Mucosa of rectum (tissue), 2 donors: Measurements from ENCODE around the gene KATNBL1.

Experiments used
- H3K27ac ChIP-seq, 2 donors: one replicate each; pipeline ENCODE4 v1.7.0; 2013; ENCODE audit warnings: inconsistent platforms in 2 of 2, low read depth in 2 of 2, low read length in 2 of 2
- H3K27me3 ChIP-seq, 2 donors: one replicate each; pipeline ENCODE4 v1.7.0; 2013; ENCODE audit warnings: low read length in 2 of 2; ENCODE audit not compliant: control insufficient read depth in 2 of 2, insufficient read depth in 2 of 2
- H3K36me3 ChIP-seq, 2 donors: one replicate each; pipeline ENCODE4 v1.7.0; 2013; ENCODE audit warnings: low read length in 2 of 2; ENCODE audit not compliant: control insufficient read depth in 2 of 2, insufficient read depth in 2 of 2
- H3K4me1 ChIP-seq, 2 donors: one replicate each; pipeline ENCODE4 v1.7.0; 2013; ENCODE audit warnings: low read length in 2 of 2, mild to moderate bottlenecking in 1 of 2; ENCODE audit not compliant: control insufficient read depth in 2 of 2, insufficient read depth in 2 of 2
- H3K4me3 ChIP-seq, 2 donors: one replicate each; pipeline ENCODE4 v1.7.0; 2013; ENCODE audit warnings: low read length in 2 of 2
- H3K9ac ChIP-seq, 2 donors: one replicate each; pipeline ENCODE4 v1.7.0; 2013; ENCODE audit warnings: low read length in 2 of 2, low read depth in 1 of 2, mild to moderate bottlenecking in 1 of 2
- H3K9me3 ChIP-seq, 2 donors: one replicate each; pipeline ENCODE4 v1.7.0; 2013; ENCODE audit warnings: low read length in 2 of 2; ENCODE audit not compliant: control insufficient read depth in 2 of 2
- donor health status: healthy.
- donor health status: Normal muscosa, but diverticular disease.

Gene KATNBL1

GRCh38 chr15:34155859-34156258 is 54.0 kb downstream of the KATNBL1 start:
- H3K9me3 ChIP-seq: peaks cover 13 to 15% of the 10 kb centered on the region in 2 donors
- peaks cover 20 to 41% of the 10 kb centered on the region in 2 donors for H3K36me3 ChIP-seq
- no peak overlapping the region for H3K4me3 ChIP-seq
- H3K27ac ChIP-seq: no peak overlapping the region
- no peak overlapping the region for H3K9ac ChIP-seq
- no peaks in the 10 kb centered on the region for H3K4me1 ChIP-seq
- H3K27me3 ChIP-seq: no peaks in the 10 kb centered on the region

- H3K4me3 ChIP-seq: no peak overlapping the region
- H3K9ac ChIP-seq: no peak overlapping the region
- H3K27me3 ChIP-seq: no peaks in the 10 kb centered on the region
- peaks cover 25 to 47% of the 10 kb centered on the region in 2 donors for H3K36me3 ChIP-seq
- peaks cover 10 to 14% of the 10 kb centered on the region in 2 donors for H3K9me3 ChIP-seq
- H3K4me1 ChIP-seq: no peaks in the 10 kb centered on the region
- no peak overlapping the region for H3K27ac ChIP-seq
Measured at GRCh38 chr15:34154725-34155204, 55.1 kb downstream of the KATNBL1 start.

- Histone ChIP-seq H3K9me3 (no peaks in the 10 kb centered on the region), H3K27me3 (no peaks in the 10 kb centered on the region), H3K9ac (no peak overlapping the region), H3K36me3 (peaks cover 20 to 37% of the 10 kb centered on the region in 2 donors), H3K27ac (no peak overlapping the region), H3K4me1 (no peaks in the 10 kb centered on the region), H3K4me3 (no peak overlapping the region)
Measured at GRCh38 chr15:34147371-34148140, 62.3 kb downstream of the KATNBL1 start.

- no peaks in the 10 kb centered on the region for H3K9me3 ChIP-seq
- no peak overlapping the region for H3K4me3 ChIP-seq
- no peaks in the 10 kb centered on the region for H3K27me3 ChIP-seq
- H3K4me1 ChIP-seq: no peaks in the 10 kb centered on the region
- no peaks in the 10 kb centered on the region for H3K36me3 ChIP-seq
- no peak overlapping the region for H3K9ac ChIP-seq
- H3K27ac ChIP-seq: no peak overlapping the region
Measured at GRCh38 chr15:34133511-34133910, 76.4 kb downstream of the KATNBL1 start.

- H3K27me3 ChIP-seq: no peaks in the 10 kb centered on the region
- H3K9ac ChIP-seq: no peak overlapping the region
- H3K4me3 ChIP-seq: no peak overlapping the region
- H3K36me3 ChIP-seq: no peaks in the 10 kb centered on the region
- H3K4me1 ChIP-seq: no peaks in the 10 kb centered on the region
- no peaks in the 10 kb centered on the region for H3K9me3 ChIP-seq
- no peak overlapping the region for H3K27ac ChIP-seq
Measured at GRCh38 chr15:34132881-34133280, 77.0 kb downstream of the KATNBL1 start.

- H3K27ac ChIP-seq: no peak overlapping the region
- H3K4me3 ChIP-seq: no peak overlapping the region
- no peaks in the 10 kb centered on the region for H3K36me3 ChIP-seq
- H3K9ac ChIP-seq: no peak overlapping the region
- H3K4me1 ChIP-seq: no peaks in the 10 kb centered on the region
- H3K27me3 ChIP-seq: no peaks in the 10 kb centered on the region
- H3K9me3 ChIP-seq: no peaks in the 10 kb centered on the region
Measured at GRCh38 chr15:34128898-34129297, 81.0 kb downstream of the KATNBL1 start.

GRCh38 chr15:34126522-34126921 is 83.4 kb downstream of the KATNBL1 start:
- H3K27ac ChIP-seq: no peak overlapping the region
- no peaks in the 10 kb centered on the region for H3K9me3 ChIP-seq
- no peaks in the 10 kb centered on the region for H3K27me3 ChIP-seq
- no peak overlapping the region for H3K9ac ChIP-seq
- no peak overlapping the region for H3K4me3 ChIP-seq
- H3K36me3 ChIP-seq: no peaks in the 10 kb centered on the region
- H3K4me1 ChIP-seq: no peaks in the 10 kb centered on the region

GRCh38 chr15:34125945-34126344 is 84.0 kb downstream of the KATNBL1 start:
- Histone ChIP-seq H3K4me1 (no peaks in the 10 kb centered on the region), H3K9me3 (no peaks in the 10 kb centered on the region), H3K9ac (no peak overlapping the region), H3K4me3 (no peak overlapping the region), H3K36me3 (no peaks in the 10 kb centered on the region), H3K27me3 (no peaks in the 10 kb centered on the region), H3K27ac (no peak overlapping the region)

GRCh38 chr15:34124651-34125050 is 85.2 kb downstream of the KATNBL1 start:
- H3K4me1 ChIP-seq: no peaks in the 10 kb centered on the region
- no peak overlapping the region for H3K4me3 ChIP-seq
- H3K36me3 ChIP-seq: no peaks in the 10 kb centered on the region
- H3K27me3 ChIP-seq: no peaks in the 10 kb centered on the region
- H3K9me3 ChIP-seq: no peaks in the 10 kb centered on the region
- no peak overlapping the region for H3K27ac ChIP-seq
- H3K9ac ChIP-seq: no peak overlapping the region

- H3K36me3 ChIP-seq: no peaks in the 10 kb centered on the region
- no peak overlapping the region for H3K27ac ChIP-seq
- H3K4me3 ChIP-seq: no peak overlapping the region
- H3K9ac ChIP-seq: no peak overlapping the region
- no peaks in the 10 kb centered on the region for H3K9me3 ChIP-seq
- H3K4me1 ChIP-seq: no peaks in the 10 kb centered on the region
- no peaks in the 10 kb centered on the region for H3K27me3 ChIP-seq
Measured at GRCh38 chr15:34122771-34123183, 87.1 kb downstream of the KATNBL1 start.
